ENCODE data around the gene TNFRSF6B. TPM values are rescaled to one million over a fixed set of nuclear protein-coding genes. Genes with fewer than 3 reads are reported as not detected.
A peak's percentile ranks its signal among the peaks of the same experiment; 100 is the strongest.

Gene TNFRSF6B
- total RNA-seq, 5 donors from 2014 or later (not counting 1 experiment from before 2014, with no cell fraction given) = 0.37 to 1.5 (median 0.91) TPM; not detected in 1

GRCh38 chr20:63686492-63687321, 9.7 kb upstream of the TNFRSF6B start:
- ChIA-PET POLR2A (no interaction called here), CTCF (no interaction called here)
- Histone ChIP-seq H3K36me3 (ENCODE audit: control insufficient read depth in 2 of 2, extremely low read depth in 1 of 2, insufficient read depth in 1 of 2, low read length in 1 of 2) (peaks cover 0 to 2% of the 10 kb centered on the region in 2 donors), H3K27ac (ENCODE audit: low read length) (no peak overlapping the region), H3K4me3 (ENCODE audit: control insufficient read depth in 1 of 2, extremely low read depth in 1 of 2, low read length in 1 of 2) (peak overlapping the region in 1 of 2 donors; percentile 41), H3K9me3 (no peaks in the 10 kb centered on the region), H3K27me3 (replicated peaks in 1 of 2; ENCODE audit: control insufficient read depth in 2 of 2, extremely low read depth in 1 of 2, insufficient read depth in 2 of 2, low read length in 1 of 2) (peaks cover 0 to 2% of the 10 kb centered on the region in 2 experiments), H3K4me1 (ENCODE audit: control insufficient read depth in 1 of 2, extremely low read depth in 1 of 2, insufficient read depth in 2 of 2, low read length in 2 of 2) (peaks cover 6 to 22% of the 10 kb centered on the region in 2 experiments)
- H3K4me3 Mint-ChIP-seq = no peak overlapping the region
- no peaks in the 10 kb centered on the region for H3K27me3 Mint-ChIP-seq
- ATAC-seq (replicated peaks in 1 of 4) = peak in 1 of 4 experiments; percentile 61
- no peak overlapping the region for H3K27ac Mint-ChIP-seq
- 58% methylated on average over 36 of the region's 45 CpGs for WGBS (ENCODE audit: insufficient coverage)
- H3K36me3 Mint-ChIP-seq = no peaks in the 10 kb centered on the region
- H3K4me1 Mint-ChIP-seq = peaks cover 3 to 5% (median 4%) of the 10 kb centered on the region in 3 donors
- DNase-seq = peak in 12 of 35 experiments; percentile 8 to 45 (median 26)
- no peaks in the 10 kb centered on the region for H3K9me3 Mint-ChIP-seq

- no peaks in the 10 kb centered on the region for H3K36me3 Mint-ChIP-seq
- H3K9me3 Mint-ChIP-seq = no peaks in the 10 kb centered on the region
- Histone ChIP-seq H3K36me3 (ENCODE audit: control insufficient read depth in 2 of 2, extremely low read depth in 1 of 2, insufficient read depth in 1 of 2, low read length in 1 of 2) (no peaks in the 10 kb centered on the region), H3K27ac (ENCODE audit: low read length) (no peak overlapping the region), H3K9me3 (no peaks in the 10 kb centered on the region), H3K4me1 (ENCODE audit: control insufficient read depth in 1 of 2, extremely low read depth in 1 of 2, insufficient read depth in 2 of 2, low read length in 2 of 2) (peaks cover 6 to 22% of the 10 kb centered on the region in 2 experiments), H3K4me3 (ENCODE audit: control insufficient read depth in 1 of 2, extremely low read depth in 1 of 2, low read length in 1 of 2) (no peak overlapping the region), H3K27me3 (replicated peaks in 1 of 2; ENCODE audit: control insufficient read depth in 2 of 2, extremely low read depth in 1 of 2, insufficient read depth in 2 of 2, low read length in 1 of 2) (peaks cover 0 to 2% of the 10 kb centered on the region in 2 experiments)
- WGBS (ENCODE audit: insufficient coverage) = 87% methylated on average over 21 of the region's 29 CpGs
- peaks cover 4 to 6% (median 5%) of the 10 kb centered on the region in 3 donors for H3K4me1 Mint-ChIP-seq
- ATAC-seq (replicated peaks in 1 of 4) (no peak), DNase-seq (no peak)
- ChIA-PET POLR2A (no interaction called here), CTCF (no interaction called here)
- H3K4me3 Mint-ChIP-seq = no peak overlapping the region
- no peak overlapping the region for H3K27ac Mint-ChIP-seq
- no peaks in the 10 kb centered on the region for H3K27me3 Mint-ChIP-seq
Measured at GRCh38 chr20:63687419-63688178, 8.9 kb upstream of the TNFRSF6B start.

GRCh38 chr20:63688228-63689045, 8.0 kb upstream of the TNFRSF6B start:
- Mint-ChIP-seq H3K9me3 (no peaks in the 10 kb centered on the region), H3K27me3 (no peaks in the 10 kb centered on the region), H3K36me3 (no peaks in the 10 kb centered on the region), H3K4me3 (no peak overlapping the region), H3K27ac (no peak overlapping the region), H3K4me1 (peaks cover 4 to 6% (median 5%) of the 10 kb centered on the region in 3 donors)
- H3K4me3 ChIP-seq (ENCODE audit: control insufficient read depth in 1 of 2, extremely low read depth in 1 of 2, low read length in 1 of 2) = no peak overlapping the region
- peaks cover 0 to 2% of the 10 kb centered on the region in 2 experiments for H3K27me3 ChIP-seq (replicated peaks in 1 of 2; ENCODE audit: control insufficient read depth in 2 of 2, extremely low read depth in 1 of 2, insufficient read depth in 2 of 2, low read length in 1 of 2)
- H3K27ac ChIP-seq (ENCODE audit: low read length) = no peak overlapping the region
- DNase-seq (no peak), ATAC-seq (replicated peaks in 1 of 4) (no peak)
- H3K4me1 ChIP-seq (ENCODE audit: control insufficient read depth in 1 of 2, extremely low read depth in 1 of 2, insufficient read depth in 2 of 2, low read length in 2 of 2) = peaks cover 6 to 22% of the 10 kb centered on the region in 2 experiments
- WGBS (ENCODE audit: insufficient coverage) = 88% methylated on average over 23 of the region's 31 CpGs
- no peaks in the 10 kb centered on the region for H3K36me3 ChIP-seq (ENCODE audit: control insufficient read depth in 2 of 2, extremely low read depth in 1 of 2, insufficient read depth in 1 of 2, low read length in 1 of 2)
- ChIA-PET POLR2A (no interaction called here), CTCF (no interaction called here)
- H3K9me3 ChIP-seq = no peaks in the 10 kb centered on the region

DNA sequence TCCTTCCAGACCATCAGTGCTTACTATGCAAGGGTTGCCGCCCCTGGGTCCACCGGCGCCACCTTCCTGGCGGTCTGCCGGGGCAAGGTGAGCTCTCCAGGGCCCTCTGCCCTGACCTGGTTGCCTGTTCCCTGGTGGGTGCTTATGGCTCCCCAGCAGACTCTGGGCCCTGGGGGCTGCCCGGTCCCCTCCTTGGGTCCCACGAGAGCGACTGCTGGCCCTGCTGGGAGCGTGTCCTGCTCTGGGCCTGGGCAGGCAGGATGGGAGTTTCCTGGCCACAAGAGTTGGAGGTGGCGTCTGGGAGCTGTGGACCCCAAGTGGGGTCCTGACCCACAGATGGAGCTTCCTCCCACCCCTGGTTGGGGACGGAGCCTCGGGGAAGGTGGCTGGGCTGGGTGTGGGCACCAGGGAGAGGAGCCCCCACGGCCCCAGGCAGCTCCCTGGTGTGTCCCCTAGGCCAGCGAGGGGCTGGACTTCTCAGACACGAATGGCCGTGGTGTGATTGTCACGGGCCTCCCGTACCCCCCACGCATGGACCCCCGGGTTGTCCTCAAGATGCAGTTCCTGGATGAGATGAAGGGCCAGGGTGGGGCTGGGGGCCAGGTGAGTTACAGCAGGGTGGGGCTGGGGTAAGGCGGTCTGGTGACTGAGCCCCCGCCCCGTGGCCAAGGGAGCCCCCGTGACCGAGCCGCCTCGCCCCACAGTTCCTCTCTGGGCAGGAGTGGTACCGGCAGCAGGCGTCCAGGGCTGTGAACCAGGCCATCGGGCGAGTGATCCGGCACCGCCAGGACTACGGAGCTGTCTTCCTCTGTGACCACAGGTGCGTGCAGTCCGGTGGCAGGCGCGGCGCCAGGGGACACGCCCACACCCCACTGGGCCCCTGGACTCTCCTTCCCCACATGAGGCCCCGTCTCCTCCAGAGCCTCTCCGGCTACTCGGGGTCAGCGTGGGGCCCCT, 7.1 kb upstream of the TNFRSF6B start:
- WGBS (ENCODE audit: insufficient coverage) = 98% methylated on average over 42 of the region's 44 CpGs
- Mint-ChIP-seq H3K4me1 (peaks cover 4 to 8% (median 5%) of the 10 kb centered on the region in 3 donors), H3K9me3 (no peaks in the 10 kb centered on the region), H3K27me3 (no peaks in the 10 kb centered on the region), H3K27ac (no peak overlapping the region), H3K36me3 (no peaks in the 10 kb centered on the region), H3K4me3 (no peak overlapping the region)
- no peaks in the 10 kb centered on the region for H3K9me3 ChIP-seq
- H3K36me3 ChIP-seq (ENCODE audit: control insufficient read depth in 2 of 2, extremely low read depth in 1 of 2, insufficient read depth in 1 of 2, low read length in 1 of 2) = peaks cover 0 to under 1% of the 10 kb centered on the region in 2 donors
- no peak for DNase-seq
- no peak overlapping the region for H3K4me3 ChIP-seq (ENCODE audit: control insufficient read depth in 1 of 2, extremely low read depth in 1 of 2, low read length in 1 of 2)
- ChIA-PET POLR2A (no interaction called here), CTCF (no interaction called here)
- no peak for ATAC-seq (replicated peaks in 1 of 4)
- H3K4me1 ChIP-seq (ENCODE audit: control insufficient read depth in 1 of 2, extremely low read depth in 1 of 2, insufficient read depth in 2 of 2, low read length in 2 of 2) = peaks cover 6 to 30% of the 10 kb centered on the region in 2 experiments
- no peak overlapping the region for H3K27ac ChIP-seq (ENCODE audit: low read length)
- peaks cover 0 to 2% of the 10 kb centered on the region in 2 experiments for H3K27me3 ChIP-seq (replicated peaks in 1 of 2; ENCODE audit: control insufficient read depth in 2 of 2, extremely low read depth in 1 of 2, insufficient read depth in 2 of 2, low read length in 1 of 2)

DNA sequence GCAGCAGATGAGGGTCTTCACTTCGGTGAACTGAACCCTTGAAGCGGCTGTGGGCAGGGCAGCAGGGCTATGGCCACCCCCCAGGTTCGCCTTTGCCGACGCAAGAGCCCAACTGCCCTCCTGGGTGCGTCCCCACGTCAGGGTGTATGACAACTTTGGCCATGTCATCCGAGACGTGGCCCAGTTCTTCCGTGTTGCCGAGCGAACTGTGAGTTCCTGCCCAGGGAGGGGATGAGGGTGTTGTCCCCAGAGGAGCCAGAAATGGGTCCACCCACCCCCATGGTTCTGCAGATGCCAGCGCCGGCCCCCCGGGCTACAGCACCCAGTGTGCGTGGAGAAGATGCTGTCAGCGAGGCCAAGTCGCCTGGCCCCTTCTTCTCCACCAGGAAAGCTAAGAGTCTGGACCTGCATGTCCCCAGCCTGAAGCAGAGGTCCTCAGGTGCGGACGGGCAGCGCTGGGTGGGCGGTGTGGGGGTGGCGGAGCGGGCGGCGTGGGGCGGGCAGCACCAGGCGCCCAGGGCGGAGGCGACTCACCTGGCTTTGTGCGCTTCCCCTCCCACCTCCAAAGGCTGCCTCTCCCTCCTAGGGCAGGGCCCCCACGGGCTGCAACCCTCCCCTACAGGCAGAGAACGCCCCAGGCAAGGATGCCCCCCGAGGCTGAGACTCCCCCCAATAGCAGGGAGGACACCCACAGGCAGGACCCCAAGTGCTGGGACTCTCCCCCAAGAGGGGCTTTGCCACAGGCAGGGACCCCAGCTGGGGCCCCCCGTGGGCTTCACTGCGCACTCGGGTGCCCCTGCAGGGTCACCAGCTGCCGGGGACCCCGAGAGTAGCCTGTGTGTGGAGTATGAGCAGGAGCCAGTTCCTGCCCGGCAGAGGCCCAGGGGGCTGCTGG, 6.2 kb upstream of the TNFRSF6B start:
- Histone ChIP-seq H3K36me3 (ENCODE audit: control insufficient read depth in 2 of 2, extremely low read depth in 1 of 2, insufficient read depth in 1 of 2, low read length in 1 of 2) (peaks cover 0 to 9% of the 10 kb centered on the region in 2 donors), H3K9me3 (no peaks in the 10 kb centered on the region), H3K27me3 (replicated peaks in 1 of 2; ENCODE audit: control insufficient read depth in 2 of 2, extremely low read depth in 1 of 2, insufficient read depth in 2 of 2, low read length in 1 of 2) (peaks cover 0 to 2% of the 10 kb centered on the region in 2 experiments), H3K27ac (ENCODE audit: low read length) (no peak overlapping the region), H3K4me1 (ENCODE audit: control insufficient read depth in 1 of 2, extremely low read depth in 1 of 2, insufficient read depth in 2 of 2, low read length in 2 of 2) (peaks cover 6 to 39% of the 10 kb centered on the region in 2 experiments), H3K4me3 (ENCODE audit: control insufficient read depth in 1 of 2, extremely low read depth in 1 of 2, low read length in 1 of 2) (no peak overlapping the region)
- Mint-ChIP-seq H3K27me3 (no peaks in the 10 kb centered on the region), H3K27ac (no peak overlapping the region), H3K9me3 (no peaks in the 10 kb centered on the region), H3K4me1 (peaks cover 4 to 8% (median 5%) of the 10 kb centered on the region in 3 donors), H3K4me3 (no peak overlapping the region), H3K36me3 (no peaks in the 10 kb centered on the region)
- ATAC-seq (replicated peaks in 1 of 4) = no peak
- DNase-seq = no peak
- POLR2A ChIA-PET = no interaction called here
- CTCF ChIA-PET = no interaction called here
- WGBS (ENCODE audit: insufficient coverage) = 92% methylated on average over 28 of the region's 40 CpGs
